ENCODE data around the gene CNTN3.

CNTN3 gene

DNA sequence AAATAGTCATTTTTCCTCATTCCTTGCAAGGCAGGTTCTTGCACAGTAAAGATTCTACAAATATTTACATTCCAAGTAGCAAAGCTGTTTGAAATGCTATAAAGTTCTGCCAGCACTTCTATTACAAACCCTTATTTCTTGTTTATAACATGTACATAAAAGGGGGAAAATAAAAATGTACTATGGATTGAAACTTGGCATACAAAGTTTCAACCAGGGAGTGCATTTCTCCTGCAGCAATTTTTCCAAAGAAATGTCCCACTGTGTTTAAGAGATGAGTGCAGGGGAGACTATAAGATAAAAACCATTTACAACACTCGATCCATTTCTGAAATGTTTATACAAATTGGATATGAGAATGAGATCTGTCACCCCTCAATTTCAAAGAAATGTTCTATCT is 3.3 kb downstream of the CNTN3 start:
- no peak for DNase-seq (ENCODE audit: low spot score)

GRCh38 chr3:74607803-74608202 is 6.7 kb downstream of the CNTN3 start:
- no peak for DNase-seq (ENCODE audit: low spot score)

- no peak for DNase-seq (ENCODE audit: low spot score)
Observed at GRCh38 chr3:74606996-74607395, 7.5 kb downstream of the CNTN3 start.

- DNase-seq (ENCODE audit: low spot score): no peak
Observed at GRCh38 chr3:74605437-74605836, 9.0 kb downstream of the CNTN3 start.

DNA sequence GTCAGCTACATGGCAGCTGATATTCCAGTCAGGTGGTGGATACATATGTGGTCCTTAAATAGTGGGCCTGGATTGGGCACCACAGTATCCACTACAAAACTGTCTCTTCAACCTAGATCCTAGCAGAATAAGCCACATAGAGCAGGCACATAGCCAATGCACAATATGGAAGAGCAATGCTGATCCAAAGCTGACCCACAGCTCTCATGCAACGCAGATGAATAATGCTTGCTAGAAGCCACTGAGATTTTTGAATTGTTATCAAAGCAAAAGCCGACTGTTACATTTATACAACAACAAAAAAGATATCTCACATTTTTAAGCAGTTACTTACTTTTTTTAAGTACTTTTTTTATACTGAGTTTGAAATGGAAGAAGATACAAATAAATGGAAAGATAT is 11.2 kb downstream of the CNTN3 start:
- no peak for DNase-seq (ENCODE audit: low spot score)

- DNase-seq (ENCODE audit: low spot score): no peak
Observed at GRCh38 chr3:74602471-74602870, 12.0 kb downstream of the CNTN3 start.

DNA sequence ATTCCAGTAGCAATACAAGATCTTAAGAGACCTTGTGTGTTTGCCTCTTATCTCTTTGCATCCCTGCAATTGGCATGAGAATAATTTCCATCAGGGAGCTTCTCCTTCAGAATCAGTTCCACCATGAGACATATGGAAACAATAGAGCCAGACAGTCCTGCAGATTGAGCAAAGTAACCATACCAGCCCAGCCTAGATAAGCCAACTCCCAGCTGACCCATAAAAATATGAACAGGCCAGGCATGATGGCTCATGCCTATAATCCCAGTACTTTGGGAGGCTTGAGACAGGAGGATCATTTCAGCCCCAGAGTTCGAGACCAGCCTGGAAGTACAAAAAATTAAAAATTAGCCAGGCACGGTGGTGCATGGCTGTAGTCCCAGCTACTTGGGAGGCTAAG is 12.7 kb downstream of the CNTN3 start:
- no peak for DNase-seq (ENCODE audit: low spot score)

DNA sequence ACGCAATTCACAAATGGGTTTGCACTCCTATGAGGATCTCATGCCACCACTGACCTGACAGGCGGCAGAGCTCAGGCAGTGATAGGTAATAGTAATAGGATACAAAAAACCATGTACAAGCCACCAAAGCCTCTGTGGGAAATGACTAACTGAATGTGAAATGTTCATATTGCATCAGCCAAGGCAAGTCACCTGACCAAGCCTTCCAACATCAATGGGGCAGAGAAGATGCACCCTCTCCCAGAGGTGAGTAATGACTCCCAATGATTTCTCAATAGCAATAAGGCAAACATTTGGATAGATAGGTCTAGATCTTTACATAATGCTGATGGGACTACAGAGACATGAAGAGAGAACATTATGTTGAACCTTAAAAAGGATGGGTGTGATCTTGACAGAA is 14.9 kb downstream of the CNTN3 start:
- no peak for DNase-seq (ENCODE audit: low spot score)

- no peak for DNase-seq (ENCODE audit: low spot score)
Observed at GRCh38 chr3:74593152-74593551, 21.3 kb downstream of the CNTN3 start.

GRCh38 chr3:74592359-74592758 is 22.1 kb downstream of the CNTN3 start:
- no peak for DNase-seq (ENCODE audit: low spot score)

DNA sequence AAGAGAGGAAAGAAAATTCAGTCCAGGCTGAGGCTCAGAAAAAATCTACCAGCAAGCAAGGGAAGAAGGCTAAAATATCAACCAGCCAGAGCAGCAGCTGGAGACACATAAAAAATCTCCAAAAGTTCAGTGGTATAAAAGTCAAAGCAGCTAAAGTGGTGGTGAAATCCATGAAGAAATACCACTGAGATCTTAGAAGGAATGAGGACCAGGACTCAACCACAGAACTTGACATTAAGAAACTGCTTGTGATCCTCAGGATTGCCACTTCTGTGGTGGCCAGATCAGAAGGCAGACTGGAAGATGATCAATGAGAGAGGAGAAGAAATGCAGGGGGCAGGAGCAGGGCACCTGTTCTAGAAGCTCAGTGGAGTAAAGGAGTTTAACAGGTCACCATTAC is 22.5 kb downstream of the CNTN3 start:
- no peak for DNase-seq (ENCODE audit: low spot score)

GRCh38 chr3:74591342-74591741 is 23.1 kb downstream of the CNTN3 start:
- no peak for DNase-seq (ENCODE audit: low spot score)

GRCh38 chr3:74590620-74591262 is 23.7 kb downstream of the CNTN3 start:
- no peak for DNase-seq (ENCODE audit: low spot score)

GRCh38 chr3:74584782-74585181 is 29.7 kb downstream of the CNTN3 start:
- no peak for DNase-seq (ENCODE audit: low spot score)

GRCh38 chr3:74582982-74583381 is 31.5 kb downstream of the CNTN3 start:
- no peak for DNase-seq (ENCODE audit: low spot score)

- DNase-seq (ENCODE audit: low spot score): no peak
Observed at GRCh38 chr3:74575857-74576256, 38.6 kb downstream of the CNTN3 start.

GRCh38 chr3:74571118-74571517 is 43.3 kb downstream of the CNTN3 start:
- DNase-seq (ENCODE audit: low spot score): no peak

Measured in Ammon's horn (tissue), 1 donor.